Lung (tissue), 12 donors: ENCODE measurements around the gene CRYBG1. TPM values are rescaled to one million over a fixed set of nuclear protein-coding genes. Genes with fewer than 3 reads are reported as not detected.

Source experiments
- ATAC-seq: fragments of 200-7000 bp; cut with Tn5 transposase; one replicate; pipeline ENCODE4 v1.9.1; 2020; ENCODE audit warnings: moderate number of reproducible peaks; ENCODE audit not compliant: insufficient read depth, low FRiP score
- DNase-seq, 3 donors: peaks; one replicate each; pipeline ENCODE4 v3.0.0-alpha.2; 2013 to 2017
- H3K27ac ChIP-seq, 2 donors: one replicate each; pipeline ENCODE4 v1.5.1; 2013; ENCODE audit warnings: mild to moderate bottlenecking in 2 of 2, moderate library complexity in 2 of 2, control low read depth in 1 of 2, inconsistent platforms in 1 of 2, low read depth in 1 of 2, low read length in 1 of 2
- H3K27me3 ChIP-seq, 3 donors: one replicate each; pipeline ENCODE4 v1.5.1; 2013; ENCODE audit warnings: low read length in 2 of 3; ENCODE audit not compliant: control insufficient read depth in 3 of 3, insufficient read depth in 3 of 3
- H3K36me3 ChIP-seq, 4 donors: one replicate each; pipeline ENCODE4 v1.5.1; 2013; ENCODE audit warnings: low read length in 4 of 4, mild to moderate bottlenecking in 1 of 4, moderate library complexity in 1 of 4; ENCODE audit not compliant: control insufficient read depth in 4 of 4, insufficient read depth in 4 of 4
- H3K4me1 ChIP-seq, 5 donors: one replicate each; pipeline ENCODE4 v1.5.1; 2013; ENCODE audit warnings: low read length in 5 of 5, mild to moderate bottlenecking in 2 of 5, moderate library complexity in 1 of 5; ENCODE audit not compliant: control insufficient read depth in 5 of 5, insufficient read depth in 5 of 5
- H3K4me3 ChIP-seq: one replicate; pipeline ENCODE4 v1.5.1; 2013; ENCODE audit warnings: mild to moderate bottlenecking, control low read depth, moderate library complexity
- H3K9ac ChIP-seq, 2 donors: one replicate each; pipeline ENCODE4 v1.5.1; 2013; ENCODE audit warnings: low read length in 2 of 2, control low read depth in 1 of 2; ENCODE audit not compliant: insufficient read depth in 1 of 2
- H3K9me3 ChIP-seq, 4 donors: one replicate each; pipeline ENCODE4 v1.5.1; 2013; ENCODE audit warnings: low read length in 3 of 4, mild to moderate bottlenecking in 1 of 4, moderate library complexity in 1 of 4; ENCODE audit not compliant: control insufficient read depth in 4 of 4, insufficient read depth in 3 of 4
- CTCF ChIP-seq: IDR thresholded peaks from 2 replicates; pipeline ENCODE4 v1.5.1; 2012; ENCODE audit warnings: mild to moderate bottlenecking; ENCODE audit errors: control extremely low read depth, extremely low read depth
- WGBS, 2 donors: extraction: QIAGEN DNeasy Blood & Tissue Kit; methylation state at CpG; one replicate each; pipeline ENCODE4 v1.1.7; 2013; 5-methylcytosine and 5-hydroxymethylcytosine counted together
- polyA plus RNA-seq, 2 donors: library from polyadenylated mRNA; stranded (reverse); fragments of 200-250 nt; gene quantifications; one replicate each; pipeline ENCODE4 v1.2.1, GENCODE V29; 2013
- total RNA-seq, 2 donors: library from RNA; depleted of rRNA in 1 of 2; stranded (reverse); fragments of >200 nt in 1 of 2; gene quantifications; one replicate each; pipeline ENCODE4 v1.2.1, GENCODE V29; 2014 to 2021
- donor health status: control.
- donor health status: control.
- donor health status: Bipolar disorder and iron deficiency.
- donor health status: healthy.
- donor health status: DM: yes; HTN: yes; CAD: no.

Gene CRYBG1
- total and polyA plus RNA-seq, 4 donors: 5.7 to 28.0 (median 12.6) TPM

GRCh38 chr6:106518748-106519147, 158.2 kb downstream of the CRYBG1 start:
- DNase-seq (no peak), ATAC-seq (no peak)
- Histone ChIP-seq H3K27me3 (peaks cover 0 to 13% (median 3%) of the 10 kb centered on the region in 3 donors), H3K27ac (peak overlapping the region in 1 of 2 donors; percentile 19), H3K9ac (no peak overlapping the region), H3K9me3 (no peaks in the 10 kb centered on the region), H3K36me3 (peaks cover 0 to 3% (median 0%) of the 10 kb centered on the region in 4 donors), H3K4me3 (no peak overlapping the region), H3K4me1 (no peaks in the 10 kb centered on the region)
- no peak for TF ChIP-seq CTCF
- 79% methylated on average over 3 of the region's 3 CpGs for WGBS, 2 donors

- DNase-seq: no peak
- H3K4me1 ChIP-seq: no peaks in the 10 kb centered on the region
- H3K27ac ChIP-seq: peak overlapping the region in 1 of 2 donors; percentile 65
- H3K27me3 ChIP-seq: peaks cover 0 to 3% (median 0%) of the 10 kb centered on the region in 3 donors
- H3K36me3 ChIP-seq: peaks cover 0 to 3% (median 0%) of the 10 kb centered on the region in 4 donors
- TF ChIP-seq CTCF: no peak
- H3K9me3 ChIP-seq: no peaks in the 10 kb centered on the region
- 36 to 61% methylated on average over 14 of the region's 14 CpGs for WGBS, 2 donors
- no peak overlapping the region for H3K9ac ChIP-seq
- ATAC-seq: peak; percentile 65
- no peak overlapping the region for H3K4me3 ChIP-seq
Observed at GRCh38 chr6:106519460-106520394, 159.2 kb downstream of the CRYBG1 start.

- 56 to 67% methylated on average over 15 of the region's 15 CpGs for WGBS, 2 donors
- Histone ChIP-seq H3K4me3 (no peak overlapping the region), H3K9ac (no peak overlapping the region), H3K36me3 (peaks cover 0 to 3% (median 0%) of the 10 kb centered on the region in 4 donors), H3K27ac (peak overlapping the region in 1 of 2 donors; percentile 65), H3K27me3 (peaks cover 0 to 2% (median 0%) of the 10 kb centered on the region in 3 donors), H3K9me3 (no peaks in the 10 kb centered on the region), H3K4me1 (no peaks in the 10 kb centered on the region)
- peak; percentile 29 for ATAC-seq
- no peak for TF ChIP-seq CTCF
- DNase-seq: no peak
Observed at GRCh38 chr6:106520711-106521401, 160.3 kb downstream of the CRYBG1 start.
